ENCODE results near the gene UBTD2.

- TF ChIP-seq CREB1 (IDR thresholded peaks at IDR 0.05) (no peak), CREB1 (CRISPR knock-in tag; IDR thresholded peaks at IDR 0.05) (no peak), LEF1 (IDR thresholded peaks at IDR 0.05) (no peak), EZH2 (IDR thresholded peaks at IDR 0.05; ENCODE audit: borderline replicate concordance, low read depth, low read length) (no peak), USF1 (CRISPR knock-in tag; IDR thresholded peaks at IDR 0.05) (no peak), RBM39 (optimal IDR thresholded peaks at IDR 0.05; ENCODE audit: low read depth, low read length) (no peak), SOX6 (IDR thresholded peaks at IDR 0.05) (no peak), JUND (IDR thresholded peaks at IDR 0.05; ENCODE audit: borderline replicate concordance, low read depth, low read length) (no peak), JUND (tag; IDR thresholded peaks at IDR 0.05; ENCODE audit: borderline replicate concordance, low read depth, low read length) (no peak)
Measured at GRCh38 chr5:172164769-172165212, 118.8 kb downstream of the UBTD2 start.
